HepG2 (cell line): ENCODE measurements around the gene TRAK1. TPM values are rescaled to one million over a fixed set of nuclear protein-coding genes. Genes with fewer than 3 reads are reported as not detected.

Experiments
- AKAP8 ChIP-seq: sonication (generic); formaldehyde crosslinking; IDR thresholded peaks from 2 replicates; pipeline ENCODE4 v1.5.1; 2020; ENCODE audit warnings: mild to moderate bottlenecking, missing genetic modification reagents
- ATF7-NPFF ChIP-seq: sonication (generic); formaldehyde crosslinking; IDR thresholded peaks from 2 replicates; pipeline ENCODE4 v1.8.1; 2023; ENCODE audit warnings: mild to moderate bottlenecking, low read depth, missing genetic modification reagents, moderate library complexity
- CREBL2 ChIP-seq: sonication (generic); formaldehyde crosslinking; IDR thresholded peaks from 2 replicates; pipeline ENCODE4 v1.8.1; 2023; ENCODE audit warnings: missing genetic modification reagents, mild to moderate bottlenecking, borderline replicate concordance
- ETV5 ChIP-seq: IDR thresholded peaks from 2 replicates; pipeline ENCODE4 v1.6.1; 2018; ENCODE audit warnings: missing biosample characterization, missing genetic modification reagents, inconsistent platforms, borderline replicate concordance
- FIP1L1 ChIP-seq: fragments of 200-400 bp; formaldehyde crosslinking; IDR thresholded peaks from 2 replicates; pipeline ENCODE4 v1.6.1; 2018; ENCODE audit warnings: low read depth, mild to moderate bottlenecking, low read length, moderate library complexity, borderline replicate concordance; ENCODE audit not compliant: insufficient read depth
- GTF3A ChIP-seq: sonication (generic); formaldehyde crosslinking; conservative IDR thresholded peaks from 2 replicates; pipeline ENCODE4 v1.4.0; 2020; ENCODE audit warnings: mild to moderate bottlenecking, missing genetic modification reagents
- HMGA1 ChIP-seq: sonication (generic); formaldehyde crosslinking; conservative IDR thresholded peaks from 2 replicates; pipeline ENCODE4 v1.4.0; 2020; ENCODE audit warnings: missing genetic modification reagents
- MLXIP ChIP-seq: sonication (generic); formaldehyde crosslinking; IDR thresholded peaks from 2 replicates; pipeline ENCODE4 v1.9.0; 2021; ENCODE audit warnings: missing genetic modification reagents, borderline replicate concordance
- MTERF4 ChIP-seq: sonication (generic); formaldehyde crosslinking; IDR thresholded peaks from 2 replicates; pipeline ENCODE4 v1.8.0; 2023; ENCODE audit warnings: mild to moderate bottlenecking, missing genetic modification reagents
- PBX2 ChIP-seq: IDR thresholded peaks from 2 replicates; pipeline ENCODE4 v1.6.1; 2016; ENCODE audit warnings: control low read depth
- RXRB ChIP-seq: IDR thresholded peaks from 2 replicates; pipeline ENCODE4 v1.6.1; 2016; ENCODE audit warnings: borderline replicate concordance, missing genetic modification reagents, missing compliant biosample characterization
- SP5 ChIP-seq: IDR thresholded peaks from 2 replicates; pipeline ENCODE4 v1.6.1; 2016; ENCODE audit warnings: low read depth, borderline replicate concordance
- WIZ ChIP-seq: sonication (generic); formaldehyde crosslinking; IDR thresholded peaks from 2 replicates; pipeline ENCODE4 v1.5.1; 2020; ENCODE audit warnings: mild to moderate bottlenecking, missing genetic modification reagents
- ZNF10 ChIP-seq: sonication (generic); formaldehyde crosslinking; IDR thresholded peaks from 2 replicates; pipeline ENCODE4 v1.4.0; 2020; ENCODE audit warnings: mild to moderate bottlenecking, low read depth, missing genetic modification reagents, borderline replicate concordance
- ZNF276 ChIP-seq: sonication (generic); formaldehyde crosslinking; IDR thresholded peaks from 2 replicates; pipeline ENCODE4 v1.4.0; 2020; ENCODE audit warnings: mild to moderate bottlenecking, low read depth, missing genetic modification reagents
- ZNF282 ChIP-seq: fragments of 450-650 bp; IDR thresholded peaks from 2 replicates; pipeline ENCODE4 v1.6.1; 2018; ENCODE audit not compliant: partially characterized antibody
- ZNF33A ChIP-seq: sonication (generic); formaldehyde crosslinking; IDR thresholded peaks from 2 replicates; pipeline ENCODE4 v1.5.1; 2020; ENCODE audit warnings: missing genetic modification reagents, mild to moderate bottlenecking, moderate library complexity, borderline replicate concordance
- ZNF343 ChIP-seq: sonication (generic); formaldehyde crosslinking; IDR thresholded peaks from 2 replicates; pipeline ENCODE4 v1.4.0; 2020; ENCODE audit warnings: mild to moderate bottlenecking, missing genetic modification reagents
- ZNF549 ChIP-seq: sonication (generic); formaldehyde crosslinking; IDR thresholded peaks from 2 replicates; pipeline ENCODE4 v1.5.0; 2020; ENCODE audit warnings: missing genetic modification reagents
- ZNF562 ChIP-seq: sonication (generic); formaldehyde crosslinking; IDR thresholded peaks from 2 replicates; pipeline ENCODE4 v1.8.0; 2022; ENCODE audit warnings: missing genetic modification reagents, borderline replicate concordance
- ZNF639 ChIP-seq: conservative IDR thresholded peaks from 2 replicates; pipeline ENCODE4 v1.6.1; 2018; ENCODE audit warnings: missing genetic modification reagents
- polyA plus RNA-seq, 8 experiments: library from polyadenylated mRNA; depleted of rRNA in 3 of 8; stranded (reverse) in 7 of 8; unstranded in 1 of 8; fragments of >200 nt; fragmentation: Illumina TruSeq in 4 of 8; extraction: Trizol in 4 of 8; gene quantifications; 2 replicates each; pipeline versions ENCODE4 v1.2.1 to v1.2.3, GENCODE V29; 2011 to 2016; ENCODE audit warnings: low read depth in 4 of 8, missing spikeins in 1 of 8, mixed read lengths in 1 of 8; ENCODE audit not compliant: insufficient read depth in 1 of 8
- total RNA-seq, 5 experiments: library from RNA; depleted of rRNA; stranded (reverse); fragments of >200 nt; fragmentation: Illumina TruSeq; extraction: Trizol; gene quantifications; 2 replicates each; pipeline ENCODE4 v1.2.3, GENCODE V29; 2016; ENCODE audit warnings: low read depth in 1 of 5

Gene TRAK1
- total and polyA plus RNA-seq, 2 of the 13 experiments (the other 11 are each of a cell fraction or from before 2014, with no cell fraction given) = 20.5 to 46.6 TPM

- TF ChIP-seq ZNF343 (CRISPR knock-in tag) = 0 out of 2 replicates have a peak, but pooled peaks have one; percentile 63
- no peak for TF ChIP-seq ZNF562
- TF ChIP-seq CREBL2 (CRISPR knock-in tag) = no peak
- TF ChIP-seq ATF7-NPFF (CRISPR knock-in tag) = no peak
- TF ChIP-seq ETV5 (CRISPR knock-in tag) = 0 out of 2 replicates have a peak, but pooled peaks have one; percentile 49
- TF ChIP-seq ZNF276 (CRISPR knock-in tag) = no peak
- no peak for TF ChIP-seq WIZ (CRISPR knock-in tag)
- no peak for TF ChIP-seq ZNF10
- no peak for TF ChIP-seq MTERF4 (CRISPR knock-in tag)
- TF ChIP-seq AKAP8 (CRISPR knock-in tag) = no peak
- TF ChIP-seq ZNF33A (CRISPR knock-in tag) = no peak
- no peak for TF ChIP-seq ZNF549 (CRISPR knock-in tag)
- TF ChIP-seq ZNF282 = no peak
- no peak for TF ChIP-seq HMGA1
- no peak for TF ChIP-seq GTF3A (CRISPR knock-in tag)
- peak; percentile 91 for TF ChIP-seq RXRB
- no peak for TF ChIP-seq PBX2 (CRISPR knock-in tag)
- TF ChIP-seq MLXIP = no peak
- peak; percentile 66; the same call in 1 of the 2 replicates for TF ChIP-seq SP5 (CRISPR knock-in tag)
- no peak for TF ChIP-seq ZNF639
- TF ChIP-seq FIP1L1 = no peak
Observed at GRCh38 chr3:42130329-42131070, 39.3 kb downstream of the TRAK1 start (continued).
